ENCODE results near the gene NUDT16L1. TPM values are rescaled to one million over a fixed set of nuclear protein-coding genes. Genes with fewer than 3 reads are reported as not detected.

Gene NUDT16L1
- total and polyA plus RNA-seq, 9 of the 15 experiments (the other 6 are each of a cell fraction or from before 2014, with no cell fraction given), result 1.4 to 37.6 (median 13.7) TPM

- no peak for TF ChIP-seq CTCF (IDR thresholded peaks at IDR 0.05 in 2 of 3, conservative IDR thresholded peaks at IDR 0.05 in 1 of 3; ENCODE audit: insufficient read depth in 2 of 3, low read depth in 1 of 3, low read length in 3 of 3)
- 0 out of 2 replicates have a peak, but pooled peaks have one; percentile 44 for TF ChIP-seq ZBTB7A (IDR thresholded peaks at IDR 0.05; ENCODE audit: borderline replicate concordance, control insufficient read depth, low read depth, low read length)
- TF ChIP-seq PHF20 (IDR thresholded peaks at IDR 0.05; ENCODE audit: partially characterized antibody), result peak; percentile 63
- TF ChIP-seq, protein P1, sequence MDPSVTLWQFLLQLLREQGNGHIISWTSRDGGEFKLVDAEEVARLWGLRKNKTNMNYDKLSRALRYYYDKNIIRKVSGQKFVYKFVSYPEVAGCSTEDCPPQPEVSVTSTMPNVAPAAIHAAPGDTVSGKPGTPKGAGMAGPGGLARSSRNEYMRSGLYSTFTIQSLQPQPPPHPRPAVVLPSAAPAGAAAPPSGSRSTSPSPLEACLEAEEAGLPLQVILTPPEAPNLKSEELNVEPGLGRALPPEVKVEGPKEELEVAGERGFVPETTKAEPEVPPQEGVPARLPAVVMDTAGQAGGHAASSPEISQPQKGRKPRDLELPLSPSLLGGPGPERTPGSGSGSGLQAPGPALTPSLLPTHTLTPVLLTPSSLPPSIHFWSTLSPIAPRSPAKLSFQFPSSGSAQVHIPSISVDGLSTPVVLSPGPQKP (CRISPR knock-in tag; IDR thresholded peaks at IDR 0.05), result no peak
- TF ChIP-seq KLF13 (tag; IDR thresholded peaks at IDR 0.05; ENCODE audit: borderline replicate concordance, low read depth), result peak; percentile 95
- no peak for TF ChIP-seq PCBP2 (IDR thresholded peaks at IDR 0.05; ENCODE audit: low read depth, low read length, poor library complexity, severe bottlenecking)
- TF ChIP-seq MAFG (tag; conservative IDR thresholded peaks at IDR 0.05), result no peak
- TF ChIP-seq C11orf30 (IDR thresholded peaks at IDR 0.05; ENCODE audit: low read depth), result peak; percentile 63
- TF ChIP-seq PCBP1 (IDR thresholded peaks at IDR 0.05; ENCODE audit: low read depth, low read length, poor library complexity, severe bottlenecking), result no peak
- no peak for TF ChIP-seq ZNF57 (CRISPR knock-in tag; IDR thresholded peaks at IDR 0.05)
- TF ChIP-seq HIVEP1 (CRISPR knock-in tag; IDR thresholded peaks at IDR 0.05), result no peak
- TF ChIP-seq NEUROD1 (IDR thresholded peaks at IDR 0.05; ENCODE audit: borderline replicate concordance, low read depth, low read length, partially characterized antibody), result peak; percentile 71
- TF ChIP-seq PHB (CRISPR knock-in tag; IDR thresholded peaks at IDR 0.05), result no peak
- TF ChIP-seq MEIS2 (IDR thresholded peaks at IDR 0.05; ENCODE audit: partially characterized antibody), result no peak
- TF ChIP-seq LCOR (CRISPR knock-in tag; IDR thresholded peaks at IDR 0.05), result no peak
- TF ChIP-seq KAT7 (CRISPR knock-in tag; IDR thresholded peaks at IDR 0.05; ENCODE audit: borderline replicate concordance), result no peak; the same call in 1 of the 2 replicates
- no peak for TF ChIP-seq HMGXB4 (CRISPR knock-in tag; IDR thresholded peaks at IDR 0.05)
Measured at GRCh38 chr16:4734063-4734729, 40.8 kb downstream of the NUDT16L1 start, which contains the start of the genes ANKS3 and DNAAF8 (continued).
